HepG2 (cell line): Measurements from ENCODE around the gene MPC1. TPM values are rescaled to one million over a fixed set of nuclear protein-coding genes. Genes with fewer than 3 reads are reported as not detected.

Experiments used
- AKNA ChIP-seq: sonication (generic); formaldehyde crosslinking; IDR thresholded peaks from 2 replicates; pipeline ENCODE4 v1.4.0; 2020; ENCODE audit warnings: missing genetic modification reagents, borderline replicate concordance
- ATF2 ChIP-seq: sonication (generic); formaldehyde crosslinking; IDR thresholded peaks from 2 replicates; pipeline ENCODE4 v1.4.0; 2020; ENCODE audit warnings: missing genetic modification reagents
- CBX1 ChIP-seq: IDR thresholded peaks from one replicate; pipeline ENCODE4 v1.6.1; 2016; ENCODE audit warnings: antibody characterized with exemption, low read depth
- CREB3 ChIP-seq: sonication (generic); formaldehyde crosslinking; IDR thresholded peaks from 2 replicates; pipeline ENCODE4 v1.5.0; 2020; ENCODE audit warnings: missing genetic modification reagents
- EED ChIP-seq: sonication (generic); formaldehyde crosslinking; IDR thresholded peaks from 2 replicates; pipeline ENCODE4 v1.5.0; 2020; ENCODE audit warnings: mild to moderate bottlenecking, missing genetic modification reagents
- ESRRA ChIP-seq: sonication (generic); formaldehyde crosslinking; IDR thresholded peaks from 2 replicates; pipeline ENCODE4 v1.5.1; 2020; ENCODE audit warnings: mild to moderate bottlenecking, low read depth, missing genetic modification reagents
- HOXD1 ChIP-seq: sonication (generic); formaldehyde crosslinking; IDR thresholded peaks from 2 replicates; pipeline ENCODE4 v1.5.0; 2020; ENCODE audit warnings: missing genetic modification reagents
- NR2F6 ChIP-seq, 2 experiments: IDR thresholded peaks; 2 replicates each; pipeline ENCODE4 v1.6.1; 2016; ENCODE audit warnings: antibody characterized with exemption in 1 of 2, mild to moderate bottlenecking in 1 of 2
- SNAPC2 ChIP-seq: sonication (generic); formaldehyde crosslinking; IDR thresholded peaks from 2 replicates; pipeline ENCODE4 v1.8.1; 2022; ENCODE audit warnings: mild to moderate bottlenecking, missing genetic modification reagents
- SPEN ChIP-seq: sonication (generic); formaldehyde crosslinking; IDR thresholded peaks from 2 replicates; pipeline ENCODE4 v1.5.1; 2020; ENCODE audit warnings: low read depth, mild to moderate bottlenecking, missing genetic modification reagents
- TBL1XR1 ChIP-seq: fragments of 150-350 bp; IDR thresholded peaks from 2 replicates; pipeline ENCODE4 v1.6.1; 2014; ENCODE audit warnings: borderline replicate concordance, low read length; ENCODE audit not compliant: partially characterized antibody
- TFAP4 ChIP-seq: sonication (generic); IDR thresholded peaks from 2 replicates; pipeline ENCODE4 v1.6.1; 2016; ENCODE audit warnings: low read depth, borderline replicate concordance
- TP53 ChIP-seq: sonication (generic); formaldehyde crosslinking; conservative IDR thresholded peaks from 2 replicates; pipeline ENCODE4 v1.4.0; 2020; ENCODE audit warnings: missing genetic modification reagents
- ZNF138 ChIP-seq: sonication (generic); formaldehyde crosslinking; IDR thresholded peaks from 2 replicates; pipeline ENCODE4 v1.5.0; 2020; ENCODE audit warnings: mild to moderate bottlenecking, low read depth, missing genetic modification reagents
- ZNF281 ChIP-seq: sonication (generic); formaldehyde crosslinking; IDR thresholded peaks from 2 replicates; pipeline ENCODE4 v1.4.0; 2020; ENCODE audit warnings: missing genetic modification reagents, borderline replicate concordance
- ZNF44 ChIP-seq: sonication (generic); formaldehyde crosslinking; IDR thresholded peaks from 2 replicates; pipeline ENCODE4 v1.5.1; 2020; ENCODE audit warnings: mild to moderate bottlenecking, missing genetic modification reagents
- ZNF652 ChIP-seq: IDR thresholded peaks from 2 replicates; pipeline ENCODE4 v1.6.1; 2016; ENCODE audit warnings: low read depth, borderline replicate concordance
- ZNF792 ChIP-seq: IDR thresholded peaks from 2 replicates; pipeline ENCODE4 v1.6.1; 2016
- polyA plus RNA-seq, 8 experiments: library from polyadenylated mRNA; depleted of rRNA in 3 of 8; stranded (reverse) in 7 of 8; unstranded in 1 of 8; fragments of >200 nt; fragmentation: Illumina TruSeq in 4 of 8; extraction: Trizol in 4 of 8; gene quantifications; 2 replicates each; pipeline versions ENCODE4 v1.2.1 to v1.2.3, GENCODE V29; 2011 to 2016; ENCODE audit warnings: low read depth in 4 of 8, missing spikeins in 1 of 8, mixed read lengths in 1 of 8; ENCODE audit not compliant: insufficient read depth in 1 of 8
- total RNA-seq, 5 experiments: library from RNA; depleted of rRNA; stranded (reverse); fragments of >200 nt; fragmentation: Illumina TruSeq; extraction: Trizol; gene quantifications; 2 replicates each; pipeline ENCODE4 v1.2.3, GENCODE V29; 2016; ENCODE audit warnings: low read depth in 1 of 5

MPC1 gene
- total and polyA plus RNA-seq, 2 of the 13 experiments (the other 11 are each of a cell fraction or from before 2014, with no cell fraction given), result 189 to 214 TPM

GRCh38 chr6:166342349-166343149, 40.2 kb downstream of the MPC1 start, which contains the start of gene SFT2D1 (continued):
- peak; percentile 73; the same call in 1 of the 2 replicates for TF ChIP-seq ESRRA (CRISPR knock-in tag)
- TF ChIP-seq EED (CRISPR knock-in tag), result peak; percentile 93; the same call in 1 of the 2 replicates
- TF ChIP-seq SNAPC2, result no peak
- TF ChIP-seq ZNF281, result peak; percentile 46; the same call in 1 of the 2 replicates
- peak; percentile 71; the same call in 1 of the 2 replicates for TF ChIP-seq TFAP4
- no peak for TF ChIP-seq AKNA
- no peak for TF ChIP-seq ZNF652 (CRISPR knock-in tag)
- TF ChIP-seq SPEN, result peak; percentile 95
- no peak for TF ChIP-seq ZNF44
- TF ChIP-seq TP53 (CRISPR knock-in tag), result no peak; the same call in 1 of the 2 replicates
- TF ChIP-seq NR2F6 (IDR thresholded peaks at IDR 0.05), result no peak
- peak; percentile 35; the same call in 1 of the 2 replicates for TF ChIP-seq NR2F6 (CRISPR knock-in tag; IDR thresholded peaks at IDR 0.05)
- peak; percentile 51; the same call in 1 of the 2 replicates for TF ChIP-seq ATF2
- TF ChIP-seq HOXD1 (CRISPR knock-in tag), result peak; percentile 92; the same call in 1 of the 2 replicates
- peak; percentile 99 for TF ChIP-seq ZNF138 (CRISPR knock-in tag)
- TF ChIP-seq CREB3 (CRISPR knock-in tag), result no peak
- peak; percentile 71 for TF ChIP-seq ZNF792 (CRISPR knock-in tag)
- TF ChIP-seq TBL1XR1, result no peak
- TF ChIP-seq CBX1, result peak; percentile 67
